ENCODE results near the gene DNAJC1.
"Not testable (repeated sequence)": the region's sequence is repeated elsewhere in the genome, so short reads cannot be mapped to it uniquely, and the experiment has no call there.

GRCh38 chr10:21818416-21818815 lies 185.1 kb downstream of the DNAJC1 start:
- not testable (repeated sequence) for TF ChIP-seq EZH2 (IDR thresholded peaks at IDR 0.05; ENCODE audit: low read depth)
- TF ChIP-seq, protein P1, sequence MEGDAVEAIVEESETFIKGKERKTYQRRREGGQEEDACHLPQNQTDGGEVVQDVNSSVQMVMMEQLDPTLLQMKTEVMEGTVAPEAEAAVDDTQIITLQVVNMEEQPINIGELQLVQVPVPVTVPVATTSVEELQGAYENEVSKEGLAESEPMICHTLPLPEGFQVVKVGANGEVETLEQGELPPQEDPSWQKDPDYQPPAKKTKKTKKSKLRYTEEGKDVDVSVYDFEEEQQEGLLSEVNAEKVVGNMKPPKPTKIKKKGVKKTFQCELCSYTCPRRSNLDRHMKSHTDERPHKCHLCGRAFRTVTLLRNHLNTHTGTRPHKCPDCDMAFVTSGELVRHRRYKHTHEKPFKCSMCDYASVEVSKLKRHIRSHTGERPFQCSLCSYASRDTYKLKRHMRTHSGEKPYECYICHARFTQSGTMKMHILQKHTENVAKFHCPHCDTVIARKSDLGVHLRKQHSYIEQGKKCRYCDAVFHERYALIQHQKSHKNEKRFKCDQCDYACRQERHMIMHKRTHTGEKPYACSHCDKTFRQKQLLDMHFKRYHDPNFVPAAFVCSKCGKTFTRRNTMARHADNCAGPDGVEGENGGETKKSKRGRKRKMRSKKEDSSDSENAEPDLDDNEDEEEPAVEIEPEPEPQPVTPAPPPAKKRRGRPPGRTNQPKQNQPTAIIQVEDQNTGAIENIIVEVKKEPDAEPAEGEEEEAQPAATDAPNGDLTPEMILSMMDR (conservative IDR thresholded peaks at IDR 0.05) = not testable (repeated sequence)
